Measurements from ENCODE around the gene CTRB1.
A peak's percentile ranks its signal among the peaks of the same experiment; 100 is the strongest.

Gene CTRB1

DNA sequence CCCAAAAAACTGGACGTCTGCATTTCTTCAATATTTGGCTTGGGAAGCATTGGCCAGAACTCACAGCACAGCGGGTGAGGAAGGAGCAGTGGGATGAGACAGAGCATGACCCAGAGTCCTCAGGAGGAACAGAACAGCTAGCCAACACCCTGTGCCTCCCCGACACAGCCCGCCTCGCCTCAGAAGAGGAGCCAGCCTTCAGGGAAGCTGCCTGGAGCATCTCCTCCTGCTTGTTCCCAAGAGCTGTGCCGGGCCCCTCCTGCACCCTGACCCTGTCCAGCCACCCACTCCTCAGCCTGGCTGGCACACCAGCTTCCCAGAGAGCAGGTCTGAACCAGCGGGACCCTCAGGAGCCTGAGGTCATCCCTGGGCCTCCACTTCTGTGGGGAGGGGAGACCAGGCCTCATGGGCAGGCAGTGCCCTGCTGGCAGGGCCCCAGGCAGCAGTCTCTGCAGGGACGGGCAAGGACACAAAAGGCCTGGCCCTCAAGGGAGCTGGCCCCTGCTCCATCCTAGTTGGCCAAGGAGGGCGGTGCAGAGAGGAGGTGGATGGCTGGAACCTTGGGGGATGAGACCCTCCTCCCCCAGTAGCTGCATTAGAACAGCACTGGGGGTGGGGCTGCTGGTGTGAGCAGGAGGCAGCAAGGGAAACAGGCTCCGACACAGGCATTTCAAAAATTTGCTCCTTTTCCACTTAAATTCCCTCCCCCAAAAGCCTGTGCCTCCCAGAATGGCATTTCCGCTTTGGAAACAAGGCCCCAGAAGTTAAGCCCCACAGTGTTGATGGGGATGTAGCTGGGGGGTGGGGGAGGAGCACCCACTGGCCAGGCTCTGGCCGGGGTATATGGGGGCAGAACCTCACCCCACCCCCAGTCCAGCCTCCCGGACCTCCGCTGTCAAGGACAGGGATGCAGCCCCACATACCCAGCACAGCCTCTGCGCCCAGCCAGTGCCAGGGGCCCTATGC lies 34.4 kb downstream of the CTRB1 start:
- Histone ChIP-seq H3K18ac (ENCODE audit: low read length) (peak overlapping the region; percentile 51), H2BK5ac (ENCODE audit: low read length) (peak overlapping the region; percentile 93), H3K23ac (ENCODE audit: low read length) (no peak overlapping the region), H3K27me3 (ENCODE audit: insufficient read depth, low read length, poor library complexity) (no peaks in the 10 kb centered on the region), H3K4me2 (ENCODE audit: low read length) (peak overlapping the region; percentile 15), H3K4ac (ENCODE audit: low read depth, low read length) (peak overlapping the region; percentile 93), H3K9ac (ENCODE audit: low read length) (peak overlapping the region; percentile 82), H3K56ac (ENCODE audit: low read length) (peak overlapping the region; percentile 91), H2BK120ac (ENCODE audit: low read depth, low read length) (peak overlapping the region; percentile 75), H4K5ac (ENCODE audit: low read length) (no peak overlapping the region), H2BK15ac (replicated peaks; ENCODE audit: low read depth) (no peak overlapping the region), H3K36me3 (ENCODE audit: control insufficient read depth, insufficient read depth, low read length) (no peaks in the 10 kb centered on the region), H3K79me1 (ENCODE audit: low read length) (peaks cover 19% of the 10 kb centered on the region), H3K27ac (ENCODE audit: low read depth, low read length) (peak overlapping the region; percentile 94), H3K4me3 (ENCODE audit: low read length) (no peak overlapping the region), H4K8ac (ENCODE audit: low read depth, low read length) (no peak overlapping the region), H3K79me2 (ENCODE audit: control insufficient read depth, insufficient read depth, low read length) (peaks cover 66% of the 10 kb centered on the region), H3K4me1 (ENCODE audit: control insufficient read depth, low read depth, low read length) (peaks cover 44% of the 10 kb centered on the region), H2AK5ac (ENCODE audit: low read length) (peak overlapping the region; percentile 17)
- no CpG with 5 or more reads among the region's 15 CpGs for WGBS (ENCODE audit: extremely low coverage, insufficient coverage, low lambda C conversion rate)
- peak; percentile 99 for DNase-seq

DNA sequence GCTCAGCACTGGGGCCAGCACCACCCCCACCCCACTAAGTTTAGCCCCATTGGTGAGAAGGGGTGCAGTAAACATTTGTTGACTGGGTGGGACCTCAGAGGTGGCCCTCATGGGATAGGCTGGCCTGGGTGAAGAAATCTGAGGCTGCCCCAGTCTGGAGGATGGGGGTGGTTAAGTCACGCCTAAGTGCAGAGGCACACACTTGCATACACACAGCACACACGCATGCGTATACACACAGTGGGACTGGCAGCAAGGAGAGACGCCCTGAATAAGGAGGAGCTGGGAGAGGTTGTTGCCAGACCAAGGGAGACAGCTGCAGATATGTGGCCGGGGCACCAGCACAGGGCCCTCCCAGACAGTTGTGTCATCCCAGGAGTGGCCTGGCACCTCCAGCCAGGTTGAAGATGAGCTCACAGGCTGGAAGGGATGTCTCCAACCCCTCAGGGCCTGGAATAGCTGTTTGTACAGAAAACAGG lies 35.6 kb downstream of the CTRB1 start:
- WGBS (ENCODE audit: extremely low coverage, insufficient coverage, low lambda C conversion rate) = no CpG with 5 or more reads among the region's 5 CpGs
- Histone ChIP-seq H3K9ac (ENCODE audit: low read length) (peak overlapping the region; percentile 47), H3K4me1 (ENCODE audit: control insufficient read depth, low read depth, low read length) (peaks cover 48% of the 10 kb centered on the region)

DNA sequence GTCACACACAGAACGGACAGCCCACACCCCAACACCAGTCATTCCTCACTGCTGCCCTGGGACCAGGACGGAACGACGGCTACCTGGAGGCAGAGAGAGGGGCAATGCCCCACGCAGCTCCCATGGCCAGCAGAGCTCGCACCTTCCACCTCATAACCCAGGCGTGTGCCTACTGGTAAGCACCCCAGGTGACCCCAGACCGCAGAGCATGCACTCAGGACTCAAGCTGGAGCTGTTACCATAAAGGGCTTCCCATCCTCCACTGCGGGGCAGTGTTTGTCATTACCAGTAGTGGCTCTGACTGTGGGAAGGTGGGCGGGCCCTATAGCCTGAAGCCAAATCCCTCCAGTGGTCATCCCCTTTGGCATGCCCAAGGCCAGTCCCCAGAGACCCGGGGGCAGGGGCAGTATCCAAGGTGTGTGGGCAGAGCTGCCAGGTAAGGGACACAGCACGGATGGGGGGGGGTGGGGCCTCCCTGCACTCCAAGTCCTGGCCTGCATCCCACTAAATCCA lies 37.3 kb downstream of the CTRB1 start:
- peak; percentile 85 for DNase-seq

More for the DNA sequence above, 35.6 kb downstream of the CTRB1 start:
- H2BK120ac ChIP-seq (ENCODE audit: low read depth, low read length) = no peak overlapping the region
- H3K4me3 ChIP-seq (ENCODE audit: low read length) = no peak overlapping the region
- H4K8ac ChIP-seq (ENCODE audit: low read depth, low read length) = no peak overlapping the region
- no peaks in the 10 kb centered on the region for H3K36me3 ChIP-seq (ENCODE audit: control insufficient read depth, insufficient read depth, low read length)
- peak overlapping the region; percentile 96 for H2BK5ac ChIP-seq (ENCODE audit: low read length)
- peak; percentile 91 for DNase-seq
- H4K5ac ChIP-seq (ENCODE audit: low read length) = no peak overlapping the region
- no peak overlapping the region for H2BK15ac ChIP-seq (replicated peaks; ENCODE audit: low read depth)
- peak overlapping the region; percentile 18 for H2AK5ac ChIP-seq (ENCODE audit: low read length)
- no peak overlapping the region for H3K4me2 ChIP-seq (ENCODE audit: low read length)
- no peak overlapping the region for H3K23ac ChIP-seq (ENCODE audit: low read length)
- peak overlapping the region; percentile 58 for H3K4ac ChIP-seq (ENCODE audit: low read depth, low read length)
- H3K18ac ChIP-seq (ENCODE audit: low read length) = peak overlapping the region; percentile 13
- no peaks in the 10 kb centered on the region for H3K27me3 ChIP-seq (ENCODE audit: insufficient read depth, low read length, poor library complexity)
- peak overlapping the region; percentile 92 for H3K27ac ChIP-seq (ENCODE audit: low read depth, low read length)
- H3K79me1 ChIP-seq (ENCODE audit: low read length) = peaks cover 26% of the 10 kb centered on the region
- H3K79me2 ChIP-seq (ENCODE audit: control insufficient read depth, insufficient read depth, low read length) = peaks cover 66% of the 10 kb centered on the region
- H3K56ac ChIP-seq (ENCODE audit: low read length) = peak overlapping the region; percentile 91

GRCh38 chr16:75256696-75257343 lies 38.0 kb downstream of the CTRB1 start:
- Histone ChIP-seq H3K4ac (ENCODE audit: low read depth, low read length) (no peak overlapping the region), H3K9ac (ENCODE audit: low read length) (peak overlapping the region; percentile 42), H3K4me3 (ENCODE audit: low read length) (no peak overlapping the region), H3K56ac (ENCODE audit: low read length) (peak overlapping the region; percentile 69), H4K8ac (ENCODE audit: low read depth, low read length) (no peak overlapping the region), H2BK120ac (ENCODE audit: low read depth, low read length) (no peak overlapping the region), H3K27me3 (ENCODE audit: insufficient read depth, low read length, poor library complexity) (no peaks in the 10 kb centered on the region), H2AK5ac (ENCODE audit: low read length) (peak overlapping the region; percentile 23), H3K4me1 (ENCODE audit: control insufficient read depth, low read depth, low read length) (peaks cover 45% of the 10 kb centered on the region), H4K5ac (ENCODE audit: low read length) (no peak overlapping the region), H3K18ac (ENCODE audit: low read length) (no peak overlapping the region), H3K23ac (ENCODE audit: low read length) (no peak overlapping the region), H3K79me2 (ENCODE audit: control insufficient read depth, insufficient read depth, low read length) (peaks cover 62% of the 10 kb centered on the region), H2BK15ac (replicated peaks; ENCODE audit: low read depth) (no peak overlapping the region), H2BK5ac (ENCODE audit: low read length) (peak overlapping the region; percentile 54), H3K4me2 (ENCODE audit: low read length) (no peak overlapping the region), H3K79me1 (ENCODE audit: low read length) (peaks cover 32% of the 10 kb centered on the region), H3K27ac (ENCODE audit: low read depth, low read length) (peak overlapping the region; percentile 68), H3K36me3 (ENCODE audit: control insufficient read depth, insufficient read depth, low read length) (no peaks in the 10 kb centered on the region)
- WGBS (ENCODE audit: extremely low coverage, insufficient coverage, low lambda C conversion rate) = no CpG with 5 or more reads among the region's 14 CpGs
- peak; percentile 55 for DNase-seq

More for the DNA sequence above, 37.3 kb downstream of the CTRB1 start:
- Histone ChIP-seq H3K27me3 (ENCODE audit: insufficient read depth, low read length, poor library complexity) (no peaks in the 10 kb centered on the region), H2BK5ac (ENCODE audit: low read length) (peak overlapping the region; percentile 92), H3K79me1 (ENCODE audit: low read length) (peaks cover 27% of the 10 kb centered on the region), H2AK5ac (ENCODE audit: low read length) (peak overlapping the region; percentile 100), H3K4me2 (ENCODE audit: low read length) (no peak overlapping the region), H3K9ac (ENCODE audit: low read length) (peak overlapping the region; percentile 42), H2BK15ac (replicated peaks; ENCODE audit: low read depth) (no peak overlapping the region), H3K56ac (ENCODE audit: low read length) (peak overlapping the region; percentile 84), H4K8ac (ENCODE audit: low read depth, low read length) (no peak overlapping the region), H2BK120ac (ENCODE audit: low read depth, low read length) (no peak overlapping the region), H3K36me3 (ENCODE audit: control insufficient read depth, insufficient read depth, low read length) (no peaks in the 10 kb centered on the region), H3K23ac (ENCODE audit: low read length) (no peak overlapping the region), H3K79me2 (ENCODE audit: control insufficient read depth, insufficient read depth, low read length) (peaks cover 56% of the 10 kb centered on the region), H3K4me3 (ENCODE audit: low read length) (no peak overlapping the region), H3K27ac (ENCODE audit: low read depth, low read length) (peak overlapping the region; percentile 68), H3K18ac (ENCODE audit: low read length) (no peak overlapping the region), H3K4me1 (ENCODE audit: control insufficient read depth, low read depth, low read length) (peaks cover 46% of the 10 kb centered on the region), H3K4ac (ENCODE audit: low read depth, low read length) (no peak overlapping the region), H4K5ac (ENCODE audit: low read length) (no peak overlapping the region)
- WGBS (ENCODE audit: extremely low coverage, insufficient coverage, low lambda C conversion rate) = no CpG with 5 or more reads among the region's 12 CpGs

DNA sequence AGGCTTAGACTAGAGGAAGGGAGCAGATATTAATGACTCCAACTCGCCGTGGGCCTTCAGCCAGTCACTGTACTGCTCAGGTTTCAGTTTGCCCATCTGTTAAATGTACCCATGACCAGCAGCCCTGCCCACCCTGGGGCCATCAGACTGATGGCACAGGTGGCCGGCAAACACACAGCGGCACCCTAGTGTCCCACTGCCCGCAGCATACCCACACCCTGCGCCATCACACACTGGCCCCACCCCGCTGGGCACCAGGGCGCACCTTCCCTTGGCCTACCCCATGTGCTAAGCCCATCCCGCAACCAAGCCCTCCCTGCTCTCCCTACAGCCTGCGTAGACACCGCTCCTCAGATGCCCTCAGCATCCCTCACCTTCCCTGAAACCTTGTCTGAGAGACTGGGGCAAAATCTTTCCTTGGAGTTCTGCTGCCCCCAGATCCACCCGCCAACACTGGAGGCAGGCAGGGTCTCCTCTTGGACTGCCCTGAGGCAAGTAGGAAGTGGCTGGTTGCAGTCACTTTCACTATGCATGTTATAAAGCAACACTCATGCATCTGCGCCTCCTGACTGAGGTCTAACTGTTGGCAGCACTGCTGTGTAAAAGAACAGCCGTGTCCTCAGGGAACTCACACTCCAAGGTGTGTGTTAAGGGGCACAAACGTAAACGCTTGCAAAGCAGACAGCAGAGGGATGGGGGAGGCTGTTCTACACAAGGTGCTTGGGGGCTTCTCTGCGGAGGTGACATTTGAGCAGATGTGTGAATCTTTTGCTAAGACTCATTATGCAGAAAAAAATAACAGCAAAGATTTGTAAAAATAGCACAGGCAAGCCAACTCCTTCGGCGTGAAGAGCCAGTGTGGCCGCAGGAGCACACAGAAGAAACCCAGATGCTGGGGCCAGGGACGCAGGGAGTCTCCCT lies 39.4 kb downstream of the CTRB1 start:
- H2BK5ac ChIP-seq (ENCODE audit: low read length) = no peak overlapping the region
- no peak overlapping the region for H3K18ac ChIP-seq (ENCODE audit: low read length)
- H3K56ac ChIP-seq (ENCODE audit: low read length) = peak overlapping the region; percentile 54
- H3K36me3 ChIP-seq (ENCODE audit: control insufficient read depth, insufficient read depth, low read length) = no peaks in the 10 kb centered on the region
- no peak overlapping the region for H2BK15ac ChIP-seq (replicated peaks; ENCODE audit: low read depth)
- peaks cover 38% of the 10 kb centered on the region for H3K79me1 ChIP-seq (ENCODE audit: low read length)
- no peak overlapping the region for H2BK120ac ChIP-seq (ENCODE audit: low read depth, low read length)
- no peak overlapping the region for H4K8ac ChIP-seq (ENCODE audit: low read depth, low read length)
- H3K4ac ChIP-seq (ENCODE audit: low read depth, low read length) = no peak overlapping the region
- H3K4me3 ChIP-seq (ENCODE audit: low read length) = no peak overlapping the region
- H3K27me3 ChIP-seq (ENCODE audit: insufficient read depth, low read length, poor library complexity) = no peaks in the 10 kb centered on the region
- DNase-seq = no peak
- H3K27ac ChIP-seq (ENCODE audit: low read depth, low read length) = no peak overlapping the region
- H4K5ac ChIP-seq (ENCODE audit: low read length) = no peak overlapping the region
- no CpG with 5 or more reads among the region's 21 CpGs for WGBS (ENCODE audit: extremely low coverage, insufficient coverage, low lambda C conversion rate)
- no peak overlapping the region for H3K4me2 ChIP-seq (ENCODE audit: low read length)
- H3K79me2 ChIP-seq (ENCODE audit: control insufficient read depth, insufficient read depth, low read length) = peaks cover 68% of the 10 kb centered on the region
- H3K9ac ChIP-seq (ENCODE audit: low read length) = peak overlapping the region; percentile 31
- H3K23ac ChIP-seq (ENCODE audit: low read length) = peak overlapping the region; percentile 80
- no peak overlapping the region for H2AK5ac ChIP-seq (ENCODE audit: low read length)
- peaks cover 34% of the 10 kb centered on the region for H3K4me1 ChIP-seq (ENCODE audit: control insufficient read depth, low read depth, low read length)

Data from mesendoderm (in vitro differentiated cells).